Uterus (tissue), 4 donors: Measurements from ENCODE around the gene RASA2. TPM values are rescaled to one million over a fixed set of nuclear protein-coding genes. Genes with fewer than 3 reads are reported as not detected.
A peak's percentile ranks its signal among the peaks of the same experiment; 100 is the strongest.

Experiments used
- DNase-seq, 2 donors: peaks; one replicate each; pipeline ENCODE4 v3.0.0-alpha.2; 2019 to 2020
- H3K27ac ChIP-seq, 2 donors: fragments of 200-600 bp; sonication (generic); 1 replicate in 1 of 2; 2 replicates in 1 of 2; pipeline ENCODE4 v1.5.1; 2016 to 2018
- H3K27me3 ChIP-seq, 2 donors: fragments of 200-600 bp; sonication (generic); one replicate each; pipeline ENCODE4 v1.5.1; 2018 to 2019; ENCODE audit warnings: control low read depth in 1 of 2
- H3K36me3 ChIP-seq, 2 donors: fragments of 200-600 bp; sonication (generic); one replicate each; pipeline ENCODE4 v1.5.1; 2019; ENCODE audit warnings: control low read depth in 1 of 2
- H3K4me1 ChIP-seq, 2 donors: fragments of 200-600 bp; sonication (generic); one replicate each; pipeline ENCODE4 v1.5.1; 2018 to 2019; ENCODE audit warnings: control low read depth in 1 of 2
- H3K4me3 ChIP-seq, 2 donors: fragments of 200-600 bp; sonication (generic); 1 replicate in 1 of 2; 2 replicates in 1 of 2; pipeline ENCODE4 v1.5.1; 2018 to 2019; ENCODE audit warnings: mild to moderate bottlenecking in 1 of 2
- H3K9me3 ChIP-seq, 2 donors: fragments of 200-600 bp; sonication (generic); one replicate each; pipeline ENCODE4 v1.5.1; 2019; ENCODE audit warnings: control low read depth in 1 of 2
- POLR2A ChIP-seq, 2 donors: fragments of 450-650 bp; IDR thresholded peaks; one replicate each; pipeline ENCODE4 v1.6.1; 2016; ENCODE audit warnings: antibody characterized with exemption in 2 of 2, mild to moderate bottlenecking in 1 of 2, moderate library complexity in 1 of 2
- intact Hi-C: fragments of 100-400 bp; cut with DNase I; formaldehyde crosslinking; loops from one replicate; pipeline ENCODE4 v1.15.1; 2023; ENCODE audit warnings: low total_unique reads
- total RNA-seq, 4 donors: library from RNA; depleted of rRNA in 3 of 4; stranded (reverse); fragments of >200 nt in 3 of 4; gene quantifications; one replicate each; pipeline versions ENCODE4 v1.1.0 to v1.2.4, GENCODE V29; 2014 to 2023
- TF ChIP-seq, protein P1 (sequence below), 4 experiments: fragments of 200-600 bp in 2 of 4; fragments of 450-650 bp in 2 of 4; sonication (generic) in 2 of 4; IDR thresholded peaks; one replicate each; pipeline ENCODE4 v1.5.1; 2016 to 2019; ENCODE audit warnings: antibody characterized with exemption in 4 of 4, mild to moderate bottlenecking in 2 of 4, moderate library complexity in 1 of 4
- donor health status: DM: yes; HTN: yes; CAD: no.

The RASA2 gene
- total RNA-seq, 4 donors from 2014 or later = 11.3 to 49.4 (median 38.7) TPM

DNA sequence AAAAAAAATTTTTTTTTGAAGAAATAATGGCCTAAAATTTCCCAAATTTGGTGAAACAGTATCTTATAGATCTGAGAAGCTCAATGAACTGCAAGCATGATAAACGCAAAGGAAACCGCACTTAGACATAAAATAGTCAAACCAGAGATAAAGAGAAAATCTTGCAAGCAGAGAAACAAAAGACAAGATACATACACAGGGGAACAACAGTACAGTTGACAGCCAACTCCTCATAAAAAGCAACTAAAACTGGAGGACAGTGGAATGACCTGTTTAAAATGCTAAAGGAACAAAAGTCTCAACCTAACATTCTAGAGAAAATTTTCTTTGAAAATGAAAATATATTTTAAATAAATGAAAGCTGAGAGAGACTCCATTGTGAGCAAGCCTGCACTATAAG lies 107.5 kb downstream of the RASA2 start:
- Histone ChIP-seq H3K9me3 (no peaks in the 10 kb centered on the region), H3K36me3 (no peaks in the 10 kb centered on the region), H3K4me3 (no peak overlapping the region), H3K27me3 (no peaks in the 10 kb centered on the region), H3K4me1 (no peaks in the 10 kb centered on the region), H3K27ac (no peak overlapping the region)
- intact Hi-C loops = no loop called here
- DNase-seq = no peak
- no peak for TF ChIP-seq POLR2A (IDR thresholded peaks at IDR 0.05)
- TF ChIP-seq, protein P1, sequence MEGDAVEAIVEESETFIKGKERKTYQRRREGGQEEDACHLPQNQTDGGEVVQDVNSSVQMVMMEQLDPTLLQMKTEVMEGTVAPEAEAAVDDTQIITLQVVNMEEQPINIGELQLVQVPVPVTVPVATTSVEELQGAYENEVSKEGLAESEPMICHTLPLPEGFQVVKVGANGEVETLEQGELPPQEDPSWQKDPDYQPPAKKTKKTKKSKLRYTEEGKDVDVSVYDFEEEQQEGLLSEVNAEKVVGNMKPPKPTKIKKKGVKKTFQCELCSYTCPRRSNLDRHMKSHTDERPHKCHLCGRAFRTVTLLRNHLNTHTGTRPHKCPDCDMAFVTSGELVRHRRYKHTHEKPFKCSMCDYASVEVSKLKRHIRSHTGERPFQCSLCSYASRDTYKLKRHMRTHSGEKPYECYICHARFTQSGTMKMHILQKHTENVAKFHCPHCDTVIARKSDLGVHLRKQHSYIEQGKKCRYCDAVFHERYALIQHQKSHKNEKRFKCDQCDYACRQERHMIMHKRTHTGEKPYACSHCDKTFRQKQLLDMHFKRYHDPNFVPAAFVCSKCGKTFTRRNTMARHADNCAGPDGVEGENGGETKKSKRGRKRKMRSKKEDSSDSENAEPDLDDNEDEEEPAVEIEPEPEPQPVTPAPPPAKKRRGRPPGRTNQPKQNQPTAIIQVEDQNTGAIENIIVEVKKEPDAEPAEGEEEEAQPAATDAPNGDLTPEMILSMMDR (IDR thresholded peaks at IDR 0.05) = no peak

DNA sequence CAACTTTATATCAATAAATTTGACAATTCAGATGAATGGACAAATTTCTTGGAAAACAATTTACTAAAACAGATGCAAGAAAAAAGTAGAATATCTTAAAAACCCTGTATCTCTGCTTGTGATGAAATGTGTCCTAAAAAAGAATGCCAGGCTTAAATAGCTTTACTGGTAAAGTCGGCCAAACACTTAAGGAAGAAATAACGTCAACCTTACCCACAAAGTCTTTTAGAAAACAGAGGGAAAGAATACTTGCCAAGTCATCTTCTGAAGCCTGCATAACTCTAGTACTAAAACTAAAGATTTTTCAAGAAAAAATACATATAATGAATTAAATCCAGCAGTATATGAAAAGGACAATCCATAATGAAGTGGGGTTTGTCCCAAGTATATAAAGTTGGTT lies 111.1 kb downstream of the RASA2 start:
- Histone ChIP-seq H3K9me3 (peaks cover 0 to 9% of the 10 kb centered on the region in 2 donors), H3K4me1 (no peaks in the 10 kb centered on the region), H3K36me3 (no peaks in the 10 kb centered on the region), H3K4me3 (no peak overlapping the region), H3K27me3 (no peaks in the 10 kb centered on the region), H3K27ac (no peak overlapping the region)
- TF ChIP-seq POLR2A (IDR thresholded peaks at IDR 0.05) = no peak
- TF ChIP-seq, protein P1 (IDR thresholded peaks at IDR 0.05) = no peak
- intact Hi-C loops = no loop called here
- DNase-seq = no peak

DNA sequence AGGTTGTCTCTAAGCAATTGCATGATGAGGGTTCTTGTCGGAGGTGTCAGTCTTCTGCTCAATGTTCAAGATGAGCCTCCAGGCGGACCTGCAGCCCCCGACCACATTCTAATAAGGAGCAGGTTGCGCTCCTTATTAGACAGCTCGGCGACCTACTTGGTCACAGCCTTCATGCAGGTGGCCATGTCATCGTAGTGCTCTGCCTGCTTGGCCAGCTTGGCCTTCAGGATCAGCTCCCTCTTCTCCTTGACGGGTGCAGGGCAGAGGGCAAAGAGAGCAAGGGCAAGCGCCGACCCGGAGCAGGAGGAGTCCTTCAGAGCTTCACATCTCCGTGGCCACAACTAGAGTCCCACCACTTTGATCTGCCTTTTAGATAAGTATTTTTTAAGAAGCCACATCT lies 113.5 kb downstream of the RASA2 start:
- H3K27ac ChIP-seq = no peak overlapping the region
- no peaks in the 10 kb centered on the region for H3K4me1 ChIP-seq
- no peak for DNase-seq
- H3K36me3 ChIP-seq = no peaks in the 10 kb centered on the region
- intact Hi-C loops = no loop called here
- peaks cover 0 to 9% of the 10 kb centered on the region in 2 donors for H3K9me3 ChIP-seq
- TF ChIP-seq POLR2A (IDR thresholded peaks at IDR 0.05) = no peak
- TF ChIP-seq, protein P1 (IDR thresholded peaks at IDR 0.05) = no peak
- H3K4me3 ChIP-seq = no peak overlapping the region
- no peaks in the 10 kb centered on the region for H3K27me3 ChIP-seq

DNA sequence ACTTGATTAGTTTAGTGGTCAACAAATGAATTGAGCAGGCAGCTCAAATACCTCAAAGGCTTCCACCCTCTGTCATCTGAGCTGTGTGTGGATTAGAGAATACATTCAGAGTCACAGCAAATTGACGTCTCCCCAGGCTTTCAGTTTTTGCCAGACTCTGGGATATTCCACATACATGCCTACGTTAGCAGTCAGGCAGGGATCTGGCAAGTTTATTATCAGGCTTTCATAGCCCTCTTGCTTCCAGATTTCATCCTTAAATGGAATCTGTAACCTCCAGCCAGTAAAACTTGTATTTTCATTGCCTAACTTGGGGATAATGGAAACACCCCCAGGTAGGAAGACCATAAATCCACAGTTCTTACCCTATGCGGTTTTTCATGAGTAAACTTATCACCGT lies 115.9 kb downstream of the RASA2 start:
- intact Hi-C loops = no loop called here
- TF ChIP-seq POLR2A (IDR thresholded peaks at IDR 0.05) = no peak
- TF ChIP-seq, protein P1 (IDR thresholded peaks at IDR 0.05) = no peak
- Histone ChIP-seq H3K4me3 (no peak overlapping the region), H3K27ac (peak overlapping the region in 1 of 2 donors; percentile 51), H3K4me1 (no peaks in the 10 kb centered on the region), H3K27me3 (no peaks in the 10 kb centered on the region), H3K36me3 (no peaks in the 10 kb centered on the region), H3K9me3 (peaks cover 0 to 9% of the 10 kb centered on the region in 2 donors)
- no peak for DNase-seq

DNA sequence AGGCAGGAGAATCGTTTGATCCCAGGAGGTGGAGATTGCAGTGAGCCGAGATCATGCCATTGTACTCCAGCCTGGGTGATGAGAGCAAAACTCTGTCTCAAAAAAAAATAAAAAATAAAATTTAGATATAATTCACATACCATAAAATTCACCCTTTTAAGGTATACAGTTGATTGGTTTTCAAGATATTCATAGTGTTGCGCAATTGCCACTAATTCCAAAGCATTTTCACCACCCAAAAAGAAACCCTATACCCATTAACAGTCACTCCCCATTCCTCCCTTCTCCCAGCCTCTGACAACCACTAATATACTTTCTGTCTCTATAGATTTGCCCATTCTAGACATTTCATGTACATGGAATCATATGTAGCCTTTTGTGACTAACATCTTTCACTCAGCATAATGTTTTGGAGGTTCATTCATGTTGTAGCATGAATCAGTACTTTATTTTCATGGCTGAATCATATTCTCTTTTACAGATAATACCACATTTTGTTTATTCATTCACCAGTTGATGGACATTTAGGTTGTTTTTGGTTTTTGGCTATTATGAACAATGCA lies 116.7 kb downstream of the RASA2 start:
- no peak for TF ChIP-seq POLR2A (IDR thresholded peaks at IDR 0.05)
- TF ChIP-seq, protein P1 (IDR thresholded peaks at IDR 0.05) = no peak
- intact Hi-C loops = no loop called here
- H3K36me3 ChIP-seq = no peaks in the 10 kb centered on the region
- H3K27me3 ChIP-seq = no peaks in the 10 kb centered on the region
- DNase-seq = no peak
- no peak overlapping the region for H3K4me3 ChIP-seq
- peak overlapping the region in 1 of 2 donors; percentile 50 for H3K27ac ChIP-seq
- no peaks in the 10 kb centered on the region for H3K4me1 ChIP-seq
- peaks cover 0 to 9% of the 10 kb centered on the region in 2 donors for H3K9me3 ChIP-seq
